Stimulated activated CD8-positive, alpha-beta memory T cell treated with anti-CD3 and anti-CD28 coated beads, Interleukin-7, amount 100 ng/mL, for 1 hour (primary cell): ENCODE results near the gene F2RL3.
A peak's percentile ranks its signal among the peaks of the same experiment; 100 is the strongest.

Source experiments
- DNase-seq, 2 donors: peaks; one replicate each; pipeline ENCODE4 v3.0.0-alpha.2; 2020; ENCODE audit warnings: low read depth in 2 of 2

F2RL3 gene

DNA sequence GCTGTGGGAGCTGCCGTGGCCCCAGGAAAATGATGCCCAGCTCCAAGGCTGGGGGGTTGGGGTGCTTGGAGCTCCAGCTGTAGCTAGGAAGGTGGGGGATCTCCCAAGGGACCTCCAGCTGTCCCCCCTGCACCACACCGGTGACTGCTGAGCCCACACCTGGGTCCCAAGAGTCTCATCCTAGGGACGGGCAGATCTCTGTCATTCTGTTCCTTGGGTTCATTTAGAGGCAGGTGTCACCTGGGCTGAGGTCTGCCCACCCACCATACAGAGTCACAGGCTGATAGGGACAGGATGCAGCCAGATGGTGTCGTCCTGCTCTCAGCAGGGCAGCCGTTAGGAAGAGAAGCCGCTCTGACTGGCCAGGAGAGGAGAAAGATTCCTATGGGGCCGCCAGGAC is 5.3 kb downstream of the F2RL3 start:
- no peak for DNase-seq

DNA sequence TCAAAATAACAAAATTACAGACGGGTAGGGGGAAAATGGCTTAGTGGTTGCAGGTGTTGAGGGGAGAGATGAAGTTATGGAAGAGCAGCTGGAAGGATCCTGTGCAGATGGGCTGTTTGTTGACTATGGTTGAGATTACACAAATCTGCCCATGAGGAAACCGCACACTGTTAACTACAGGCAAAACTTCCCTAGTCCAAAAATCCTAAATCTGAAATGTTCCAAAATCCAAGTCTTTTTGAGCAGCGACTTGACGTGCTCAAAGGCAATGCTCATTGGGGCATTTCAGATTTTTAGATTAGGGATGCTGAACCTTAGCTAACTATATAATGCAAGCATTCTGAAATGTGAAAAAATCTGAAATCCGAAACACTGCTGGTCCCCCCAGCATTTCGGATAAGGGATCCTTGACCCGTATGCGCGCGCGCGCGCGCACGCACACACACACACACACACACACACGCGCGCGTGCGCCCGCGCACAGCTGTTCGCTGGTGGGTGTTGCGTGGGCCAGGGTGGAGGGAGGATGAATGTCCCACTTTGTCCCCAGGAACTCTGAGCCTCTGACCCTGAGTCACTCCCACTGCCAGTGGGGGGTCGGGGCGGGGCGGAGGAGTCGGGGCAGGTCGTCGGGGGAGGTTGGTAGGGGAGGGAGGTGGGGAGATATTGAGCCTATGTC is 6.8 kb downstream of the F2RL3 start:
- DNase-seq, result no peak

GRCh38 chr19:16896146-16897028 is 7.6 kb downstream of the F2RL3 start:
- no peak for DNase-seq

DNA sequence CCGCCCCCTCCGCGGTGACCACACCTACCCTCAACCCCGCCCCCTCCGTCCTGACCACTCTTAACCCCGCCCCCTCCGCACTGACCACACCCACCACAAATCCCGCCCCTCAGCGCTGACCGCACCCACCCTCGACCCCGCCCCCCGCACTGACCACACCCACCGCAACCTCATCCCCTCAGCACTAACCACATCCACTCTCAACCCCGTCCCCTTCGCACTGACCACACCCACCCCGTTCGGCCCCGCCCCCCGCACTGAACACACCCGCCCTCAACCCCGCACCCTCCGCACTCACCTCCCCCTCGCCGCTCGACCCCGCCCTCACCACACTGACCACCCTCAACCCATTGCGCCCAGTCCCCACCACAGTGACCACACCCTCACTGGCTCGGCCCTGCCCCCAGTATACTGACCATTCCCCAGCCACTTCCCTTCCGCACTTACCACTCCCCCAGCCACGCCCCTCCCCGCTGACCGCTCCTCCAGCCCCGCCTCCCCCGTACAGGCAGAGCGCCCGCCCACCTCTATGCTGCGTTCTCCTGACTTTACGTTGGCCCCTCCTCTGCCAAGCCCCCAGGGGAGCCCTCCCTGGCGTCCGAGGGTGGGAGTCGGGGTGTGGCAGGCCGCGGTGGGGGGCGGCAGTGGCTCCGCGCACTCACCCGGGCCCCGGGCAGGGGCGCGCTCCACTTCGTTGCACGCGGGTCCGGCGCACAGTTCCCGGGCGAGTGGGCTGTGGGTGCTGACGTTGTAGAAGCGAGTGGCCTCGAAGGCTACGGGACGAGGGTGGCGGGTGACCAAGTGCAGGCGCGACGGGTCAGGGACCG is 8.4 kb downstream of the F2RL3 start:
- DNase-seq, result peak; percentile 33 to 41

- DNase-seq, result no peak
Observed at GRCh38 chr19:16897856-16898161, 9.0 kb downstream of the F2RL3 start.

GRCh38 chr19:16898361-16899015 is 9.7 kb downstream of the F2RL3 start:
- DNase-seq, result no peak

GRCh38 chr19:16899566-16900075 is 10.8 kb downstream of the F2RL3 start:
- no peak for DNase-seq

DNA sequence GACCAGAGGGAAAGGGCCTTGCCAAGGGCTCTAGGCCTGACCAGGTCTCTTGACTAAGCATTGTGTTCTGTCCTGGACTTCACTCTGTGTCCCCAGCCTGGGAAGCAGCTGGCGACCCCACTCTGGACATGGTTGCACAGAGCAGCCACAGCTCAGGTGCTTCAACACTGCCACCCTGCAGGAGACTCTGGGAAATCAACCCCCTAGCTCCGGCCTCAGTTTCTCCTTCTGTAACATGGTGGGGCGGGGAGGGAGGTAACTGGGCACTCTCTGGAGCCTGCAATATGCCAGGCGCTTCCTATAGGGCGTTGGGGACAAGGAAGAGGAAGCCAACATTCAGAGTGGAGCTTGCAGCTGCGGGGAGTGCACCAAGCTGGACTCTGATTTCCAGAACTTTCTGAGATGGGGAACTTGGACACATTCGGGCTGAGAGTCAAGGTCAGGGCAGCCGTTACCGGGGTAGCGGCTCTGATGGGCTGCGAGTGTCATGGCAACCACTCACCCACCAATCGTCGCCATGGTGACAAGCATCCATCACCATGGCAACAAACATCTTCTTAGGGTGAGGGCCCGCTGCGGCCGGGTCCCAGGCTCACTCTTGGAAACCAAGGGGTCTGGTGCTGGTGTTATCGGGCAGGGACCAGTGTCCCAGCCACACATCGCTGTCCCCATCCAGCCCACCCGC is 12.8 kb downstream of the F2RL3 start:
- DNase-seq, result no peak

DNA sequence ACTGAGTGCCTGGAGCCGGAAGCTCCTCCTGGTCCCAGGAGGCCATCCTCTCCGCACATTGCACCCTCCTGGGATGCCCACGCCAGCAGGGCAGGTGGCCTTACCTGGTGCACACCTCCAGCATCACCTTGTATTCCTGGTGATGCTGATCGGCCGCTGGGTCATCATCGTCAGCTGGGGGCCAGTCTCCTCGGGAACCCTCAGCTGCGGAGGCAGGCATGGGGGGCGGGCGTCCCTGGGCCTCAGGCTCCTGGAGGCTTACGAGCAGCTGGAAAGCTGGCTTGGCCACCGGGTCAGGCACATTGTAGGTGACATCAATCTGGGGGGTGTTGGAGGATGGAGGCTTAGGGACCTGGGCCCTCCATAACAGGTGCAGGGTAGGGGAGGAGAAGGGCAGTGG is 13.7 kb downstream of the F2RL3 start:
- DNase-seq, result no peak

DNA sequence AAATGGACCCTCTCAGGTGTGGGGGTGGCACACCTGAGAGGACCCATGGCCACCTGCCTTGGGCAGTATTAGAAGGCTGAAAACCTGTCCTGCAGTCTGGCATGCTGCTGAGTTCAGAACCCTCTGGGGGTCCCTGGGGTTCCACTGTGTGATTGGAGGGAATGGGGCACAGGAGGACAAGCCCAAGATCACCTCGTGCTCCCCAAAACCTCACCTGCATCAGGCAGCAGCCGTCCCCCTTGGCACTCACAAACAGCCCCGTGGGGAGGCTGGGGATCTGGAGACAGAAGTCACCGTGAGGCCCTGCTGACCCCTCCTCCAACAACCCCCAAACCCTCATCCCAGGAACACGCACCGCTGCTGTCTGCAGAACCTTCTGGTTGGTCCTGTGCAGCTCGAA is 14.5 kb downstream of the F2RL3 start:
- DNase-seq, result no peak

GRCh38 chr19:16904599-16904998 is 15.8 kb downstream of the F2RL3 start:
- DNase-seq, result no peak

GRCh38 chr19:16908759-16909158 is 20.0 kb downstream of the F2RL3 start:
- DNase-seq, result no peak

GRCh38 chr19:16911046-16911445 is 22.2 kb downstream of the F2RL3 start:
- DNase-seq, result no peak

DNA sequence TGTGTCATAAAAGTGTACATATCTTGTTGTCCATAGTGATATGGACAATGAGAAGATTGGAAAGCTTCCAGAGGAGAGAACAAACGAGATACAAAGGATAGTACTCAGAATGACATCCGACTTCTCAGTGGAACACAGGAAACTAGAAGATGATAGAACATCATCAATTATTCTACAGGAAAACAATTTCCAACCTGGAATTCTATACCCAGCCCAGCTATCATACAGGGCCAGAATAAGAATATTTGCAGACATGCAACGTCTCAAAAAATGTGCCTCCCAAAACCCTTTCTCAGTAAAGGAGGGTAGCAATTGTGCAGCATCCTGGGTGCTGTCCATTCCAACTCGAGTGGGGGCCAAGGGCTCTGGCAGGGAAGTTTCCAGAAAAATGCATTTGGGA is 24.0 kb downstream of the F2RL3 start:
- no peak for DNase-seq

DNA sequence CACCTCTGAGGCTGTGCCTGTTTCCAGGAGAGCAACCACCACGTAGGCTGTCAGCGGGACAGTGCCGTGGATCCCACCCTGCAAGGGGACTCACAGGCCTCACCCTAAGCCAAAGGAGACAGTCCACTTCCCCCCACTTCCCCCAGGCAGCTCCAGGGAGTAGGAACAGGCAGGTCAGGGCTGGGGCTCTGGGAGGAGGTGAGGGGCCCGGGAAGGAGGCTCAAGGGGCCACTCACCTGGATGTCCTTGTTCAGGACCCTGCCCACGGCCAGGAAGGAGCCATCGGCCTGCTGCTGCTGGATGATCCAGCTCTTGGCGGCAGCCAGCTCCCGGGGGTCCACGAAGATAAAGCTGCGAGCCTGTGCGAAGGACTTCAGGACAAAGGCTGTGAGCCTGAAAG is 25.6 kb downstream of the F2RL3 start:
- DNase-seq, result no peak

DNA sequence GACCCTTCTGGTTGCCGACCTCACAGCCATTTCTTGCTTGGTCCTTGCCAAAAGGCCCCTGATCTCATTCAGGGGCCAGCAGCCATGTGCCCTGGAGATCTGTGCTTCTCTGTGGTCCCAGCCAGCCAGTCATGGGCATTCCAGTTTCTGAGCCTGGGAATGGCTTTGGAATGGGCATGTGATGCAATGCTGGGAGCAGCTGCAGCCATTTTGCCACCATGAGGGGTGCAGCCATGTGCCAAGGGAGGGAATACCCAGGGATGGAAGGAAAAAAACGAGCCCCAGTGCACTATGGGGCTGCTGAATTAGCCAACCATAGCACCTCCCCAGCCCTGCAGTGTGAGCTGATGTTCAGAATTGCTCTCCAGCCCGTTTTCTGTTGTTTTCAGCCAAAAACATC is 26.3 kb downstream of the F2RL3 start:
- DNase-seq, result no peak

GRCh38 chr19:16915734-16916133 is 26.9 kb downstream of the F2RL3 start:
- DNase-seq, result no peak

- DNase-seq, result no peak
Observed at GRCh38 chr19:16917401-16917800, 28.6 kb downstream of the F2RL3 start.

- DNase-seq, result no peak
Observed at GRCh38 chr19:16919496-16919895, 30.7 kb downstream of the F2RL3 start.

DNA sequence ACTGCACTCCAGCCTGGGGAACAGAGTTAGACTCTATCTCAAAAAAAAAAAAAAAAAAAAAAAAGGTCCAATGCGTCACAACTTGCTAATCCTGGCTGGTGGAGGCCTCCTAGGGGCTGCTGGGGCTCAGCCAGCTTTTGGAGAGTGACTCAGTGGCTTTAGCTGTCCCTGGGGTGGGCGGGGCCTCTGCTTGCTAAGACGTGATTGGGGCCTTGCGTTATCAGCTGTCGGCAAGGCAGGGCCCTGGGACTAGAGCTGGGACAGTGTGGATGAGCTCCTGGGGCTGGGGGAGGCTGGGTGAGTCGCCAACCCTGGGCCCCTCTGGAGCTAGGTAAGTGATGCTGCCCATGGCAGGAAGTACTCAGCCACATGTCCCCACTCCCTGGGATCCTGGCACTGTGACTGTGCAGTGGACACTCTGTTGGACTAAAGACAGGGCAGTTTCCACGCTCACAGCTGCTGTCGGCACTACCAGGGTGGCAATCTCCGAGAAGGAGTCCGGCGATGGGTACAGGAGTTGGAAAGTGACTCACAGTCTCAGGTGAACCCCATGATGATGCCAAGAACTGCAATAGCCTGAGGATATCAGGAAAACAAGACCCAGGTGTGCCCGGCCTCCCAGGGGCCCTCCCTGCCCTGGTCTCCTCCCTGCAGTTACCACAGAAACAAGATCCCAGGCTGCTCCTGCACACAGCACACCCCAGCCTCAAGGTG is 32.2 kb downstream of the F2RL3 start:
- no peak for DNase-seq
